Measurements from ENCODE around the gene U2AF2. TPM values are rescaled to one million over a fixed set of nuclear protein-coding genes. Genes with fewer than 3 reads are reported as not detected.

U2AF2 gene
- polyA plus RNA-seq, 2 of the 4 experiments (the other 2 are of a cell fraction) = 157 to 302 TPM

GRCh38 chr19:55643003-55643886 lies 11.6 kb upstream of the U2AF2 start, which contains the start of gene ZNF581 (continued):
- TF ChIP-seq MAFK (IDR thresholded peaks at IDR 0.05; ENCODE audit: partially characterized antibody) = no peak
- TF ChIP-seq E2F6 (IDR thresholded peaks at IDR 0.05; ENCODE audit: borderline replicate concordance, low read depth) = peak; percentile 41; the same call in 1 of the 2 replicates
- no peak for TF ChIP-seq CTCF (IDR thresholded peaks at IDR 0.05)
- TF ChIP-seq RARB (CRISPR knock-in tag; IDR thresholded peaks at IDR 0.05) = 0 out of 2 replicates have a peak, but pooled peaks have one; percentile 22
- TF ChIP-seq EHF (CRISPR knock-in tag; IDR thresholded peaks at IDR 0.05) = peak; percentile 58; the same call in 1 of the 2 replicates
- TF ChIP-seq TP53 (CRISPR knock-in tag; IDR thresholded peaks at IDR 0.05) = 0 out of 2 replicates have a peak, but pooled peaks have one; percentile 41
- no peak for TF ChIP-seq FOSB (CRISPR knock-in tag; IDR thresholded peaks at IDR 0.05)
- TF ChIP-seq PHF8 (IDR thresholded peaks at IDR 0.05; ENCODE audit: borderline replicate concordance, low read depth) = peak; percentile 25; the same call in 1 of the 2 replicates
- TF ChIP-seq FOSL2 (IDR thresholded peaks at IDR 0.05) = no peak
- peak; percentile 40; the same call in 1 of the 2 replicates for TF ChIP-seq FOSL2 (CRISPR knock-in tag; IDR thresholded peaks at IDR 0.05)
- TF ChIP-seq HMGXB4 (CRISPR knock-in tag; IDR thresholded peaks at IDR 0.05; ENCODE audit: borderline replicate concordance) = peak; percentile 20; the same call in 1 of the 2 replicates

GRCh38 chr19:55643887-55644176 lies 11.0 kb upstream of the U2AF2 start:
- no peak for DNase-seq (ENCODE audit: low read depth in 1 of 2, low spot score in 1 of 2)
- CTCF ChIA-PET = interaction anchor here (3.1 to 6.3 kb wide), 3 partner anchors 9 to 11 kb away, joined by 11 to 70 read pairs (median 21); no protein-coding TSS in a partner anchor
- Histone ChIP-seq H3K9me3 (no peaks in the 10 kb centered on the region), H3K4me3 (peak overlapping the region; percentile 63), H3K27ac (peak overlapping the region; percentile 92 to 97), H3K4me1 (peaks cover 41% of the 10 kb centered on the region), H3K4me2 (peak overlapping the region; percentile 100)
- TF ChIP-seq PHF8 (IDR thresholded peaks at IDR 0.05; ENCODE audit: borderline replicate concordance, low read depth) (0 out of 2 replicates have a peak, but pooled peaks have one; percentile 19), KDM1A (IDR thresholded peaks at IDR 0.05; ENCODE audit: low read depth) (no peak), KDM5A (IDR thresholded peaks at IDR 0.05) (0 out of 2 replicates have a peak, but pooled peaks have one; percentile 8), RFX5 (IDR thresholded peaks at IDR 0.05) (no peak)
- peak in 1 of 2 experiments; percentile 1; a peak in 3 of 6 replicates for ATAC-seq
- FAIRE-seq = no peak
- POLR2A ChIA-PET = interaction anchor here (4.1 kb wide), 1 partner anchor 10 kb away, joined by 25 read pairs; the partner anchor contains the start of gene U2AF2
- under 1% methylated on average over 15 of the region's 15 CpGs for WGBS (ENCODE audit: missing lambda C conversion rate)

- ATAC-seq (no peak), DNase-seq (ENCODE audit: low read depth in 1 of 2, low spot score in 1 of 2) (no peak), FAIRE-seq (no peak)
- Histone ChIP-seq H3K4me1 (peaks cover 45% of the 10 kb centered on the region), H3K4me3 (peak overlapping the region; percentile 63), H3K9me3 (no peaks in the 10 kb centered on the region), H3K4me2 (peak overlapping the region; percentile 100), H3K27ac (peak overlapping the region; percentile 92 to 97)
- no peak for TF ChIP-seq ATOH8 (CRISPR knock-in tag; IDR thresholded peaks at IDR 0.05; ENCODE audit: low read depth)
- no peak for TF ChIP-seq TFCP2L1 (CRISPR knock-in tag; IDR thresholded peaks at IDR 0.05)
- no peak for TF ChIP-seq HOXA7 (CRISPR knock-in tag; IDR thresholded peaks at IDR 0.05)
- no peak for TF ChIP-seq EHF (CRISPR knock-in tag; IDR thresholded peaks at IDR 0.05)
- ChIA-PET CTCF (interaction anchor here (3.1 to 6.3 kb wide), 4 partner anchors 7 to 11 kb away, joined by 11 to 70 read pairs (median 27); no protein-coding TSS in a partner anchor), POLR2A (interaction anchor here (4.1 kb wide), 1 partner anchor 10 kb away, joined by 25 read pairs; the partner anchor contains the start of gene U2AF2)
- WGBS (ENCODE audit: missing lambda C conversion rate) = 49% methylated on average over 12 of the region's 12 CpGs
These were observed 10.5 kb upstream of the U2AF2 start for GRCh38 chr19:55644191-55644833.
